Peyer's patch (tissue), 4 donors: ENCODE results near the gene GPAM. TPM values are rescaled to one million over a fixed set of nuclear protein-coding genes. Genes with fewer than 3 reads are reported as not detected.

Experiments used
- DNase-seq, 3 donors: peaks; one replicate each; pipeline ENCODE4 v3.0.0-alpha.2; 2017 to 2019
- H3K27ac ChIP-seq, 4 donors: fragments of 200-600 bp; sonication (generic); one replicate each; pipeline ENCODE4 v1.5.1; 2016 to 2019
- H3K27me3 ChIP-seq, 2 donors: fragments of 200-600 bp; sonication (generic); one replicate each; pipeline ENCODE4 v1.5.1; 2019
- H3K36me3 ChIP-seq, 3 donors: fragments of 200-600 bp; sonication (generic); one replicate each; pipeline ENCODE4 v1.5.1; 2016 to 2019
- H3K4me1 ChIP-seq, 4 donors: fragments of 200-600 bp; sonication (generic); one replicate each; pipeline ENCODE4 v1.5.1; 2016 to 2019
- H3K4me3 ChIP-seq, 4 donors: fragments of 200-600 bp; sonication (generic); 1 replicate in 3 of 4; 2 replicates in 1 of 4; pipeline ENCODE4 v1.5.1; 2016 to 2019; ENCODE audit warnings: mild to moderate bottlenecking in 1 of 4
- H3K9me3 ChIP-seq, 4 donors: fragments of 200-600 bp; sonication (generic); one replicate each; pipeline ENCODE4 v1.5.1; 2016 to 2019; ENCODE audit warnings: mild to moderate bottlenecking in 1 of 4
- POLR2A ChIP-seq, 2 donors: fragments of 450-650 bp; IDR thresholded peaks; one replicate each; pipeline ENCODE4 v1.5.1; 2017; ENCODE audit warnings: antibody characterized with exemption in 2 of 2, mild to moderate bottlenecking in 2 of 2, moderate library complexity in 2 of 2
- total RNA-seq, 4 donors: library from RNA; depleted of rRNA; stranded (reverse); fragments of >200 nt; gene quantifications; one replicate each; pipeline ENCODE4 v1.1.0, GENCODE V29; 2016
- TF ChIP-seq, protein P1 (sequence below), 6 experiments: fragments of 450-650 bp in 4 of 6; fragments of 200-600 bp in 2 of 6; sonication (generic) in 1 of 6; IDR thresholded peaks; one replicate each; pipeline ENCODE4 v1.5.1; 2017 to 2019; ENCODE audit warnings: antibody characterized with exemption in 6 of 6, mild to moderate bottlenecking in 3 of 6, moderate library complexity in 1 of 6

GPAM gene
- total RNA-seq, 4 donors from 2014 or later: 3.3 to 13.7 (median 6.4) TPM

- H3K4me3 ChIP-seq: no peak overlapping the region
- no peak for DNase-seq
- no peaks in the 10 kb centered on the region for H3K9me3 ChIP-seq
- H3K4me1 ChIP-seq: no peaks in the 10 kb centered on the region
- H3K27me3 ChIP-seq: no peaks in the 10 kb centered on the region
- no peak for TF ChIP-seq POLR2A (IDR thresholded peaks at IDR 0.05)
- TF ChIP-seq, protein P1, sequence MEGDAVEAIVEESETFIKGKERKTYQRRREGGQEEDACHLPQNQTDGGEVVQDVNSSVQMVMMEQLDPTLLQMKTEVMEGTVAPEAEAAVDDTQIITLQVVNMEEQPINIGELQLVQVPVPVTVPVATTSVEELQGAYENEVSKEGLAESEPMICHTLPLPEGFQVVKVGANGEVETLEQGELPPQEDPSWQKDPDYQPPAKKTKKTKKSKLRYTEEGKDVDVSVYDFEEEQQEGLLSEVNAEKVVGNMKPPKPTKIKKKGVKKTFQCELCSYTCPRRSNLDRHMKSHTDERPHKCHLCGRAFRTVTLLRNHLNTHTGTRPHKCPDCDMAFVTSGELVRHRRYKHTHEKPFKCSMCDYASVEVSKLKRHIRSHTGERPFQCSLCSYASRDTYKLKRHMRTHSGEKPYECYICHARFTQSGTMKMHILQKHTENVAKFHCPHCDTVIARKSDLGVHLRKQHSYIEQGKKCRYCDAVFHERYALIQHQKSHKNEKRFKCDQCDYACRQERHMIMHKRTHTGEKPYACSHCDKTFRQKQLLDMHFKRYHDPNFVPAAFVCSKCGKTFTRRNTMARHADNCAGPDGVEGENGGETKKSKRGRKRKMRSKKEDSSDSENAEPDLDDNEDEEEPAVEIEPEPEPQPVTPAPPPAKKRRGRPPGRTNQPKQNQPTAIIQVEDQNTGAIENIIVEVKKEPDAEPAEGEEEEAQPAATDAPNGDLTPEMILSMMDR (IDR thresholded peaks at IDR 0.05): no peak
- peaks cover 0 to 7% (median 0%) of the 10 kb centered on the region in 3 donors for H3K36me3 ChIP-seq
- H3K27ac ChIP-seq: no peak overlapping the region
These were observed 36.8 kb downstream of the GPAM start for GRCh38 chr10:112146799-112147198.

DNA sequence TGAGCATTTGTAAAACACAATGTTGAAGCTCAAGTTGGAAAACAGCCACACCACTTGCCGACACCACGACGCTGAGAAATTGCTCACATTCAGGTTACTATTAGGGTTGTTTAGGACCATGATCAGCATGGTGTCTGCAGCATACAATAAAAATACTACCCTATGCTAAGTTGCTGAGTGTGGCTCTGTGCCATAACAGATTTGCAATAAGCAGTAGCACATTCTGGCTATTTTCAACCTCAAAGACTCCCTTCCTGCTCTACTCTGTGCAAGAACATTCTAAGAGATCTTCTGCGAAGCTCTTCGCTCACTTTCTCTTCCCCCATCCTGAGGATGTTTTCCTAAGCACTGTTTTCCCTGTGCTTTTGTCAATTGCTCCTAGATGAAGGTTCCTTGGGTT, 38.3 kb downstream of the GPAM start:
- H3K27ac ChIP-seq: no peak overlapping the region
- no peak for DNase-seq
- no peaks in the 10 kb centered on the region for H3K27me3 ChIP-seq
- no peak overlapping the region for H3K4me3 ChIP-seq
- TF ChIP-seq, protein P1 (IDR thresholded peaks at IDR 0.05): no peak
- TF ChIP-seq POLR2A (IDR thresholded peaks at IDR 0.05): no peak
- H3K9me3 ChIP-seq: no peaks in the 10 kb centered on the region
- no peaks in the 10 kb centered on the region for H3K36me3 ChIP-seq
- H3K4me1 ChIP-seq: no peaks in the 10 kb centered on the region

- Histone ChIP-seq H3K27ac (no peak overlapping the region), H3K4me3 (no peak overlapping the region), H3K27me3 (no peaks in the 10 kb centered on the region), H3K36me3 (no peaks in the 10 kb centered on the region), H3K4me1 (no peaks in the 10 kb centered on the region), H3K9me3 (no peaks in the 10 kb centered on the region)
- TF ChIP-seq, protein P1 (IDR thresholded peaks at IDR 0.05): no peak
- TF ChIP-seq POLR2A (IDR thresholded peaks at IDR 0.05): no peak
- DNase-seq: no peak
These were observed 40.1 kb downstream of the GPAM start for GRCh38 chr10:112143420-112143819.

- Histone ChIP-seq H3K4me3 (no peak overlapping the region), H3K9me3 (no peaks in the 10 kb centered on the region), H3K27ac (no peak overlapping the region), H3K4me1 (no peaks in the 10 kb centered on the region), H3K36me3 (no peaks in the 10 kb centered on the region), H3K27me3 (no peaks in the 10 kb centered on the region)
- TF ChIP-seq, protein P1 (IDR thresholded peaks at IDR 0.05): no peak
- TF ChIP-seq POLR2A (IDR thresholded peaks at IDR 0.05): no peak
- DNase-seq: no peak
These were observed 42.3 kb downstream of the GPAM start for GRCh38 chr10:112141292-112141691.

GRCh38 chr10:112140110-112140970, 43.2 kb downstream of the GPAM start:
- no peaks in the 10 kb centered on the region for H3K4me1 ChIP-seq
- H3K4me3 ChIP-seq: no peak overlapping the region
- H3K27ac ChIP-seq: no peak overlapping the region
- H3K27me3 ChIP-seq: no peaks in the 10 kb centered on the region
- no peaks in the 10 kb centered on the region for H3K9me3 ChIP-seq
- peak; percentile 46 to 86 (median 78) for DNase-seq
- H3K36me3 ChIP-seq: no peaks in the 10 kb centered on the region
- TF ChIP-seq, protein P1 (IDR thresholded peaks at IDR 0.05): peak; percentile 5 to 75 (median 71)
- no peak for TF ChIP-seq POLR2A (IDR thresholded peaks at IDR 0.05)
